ENCODE results near the gene LETM1.

Gene LETM1

DNA sequence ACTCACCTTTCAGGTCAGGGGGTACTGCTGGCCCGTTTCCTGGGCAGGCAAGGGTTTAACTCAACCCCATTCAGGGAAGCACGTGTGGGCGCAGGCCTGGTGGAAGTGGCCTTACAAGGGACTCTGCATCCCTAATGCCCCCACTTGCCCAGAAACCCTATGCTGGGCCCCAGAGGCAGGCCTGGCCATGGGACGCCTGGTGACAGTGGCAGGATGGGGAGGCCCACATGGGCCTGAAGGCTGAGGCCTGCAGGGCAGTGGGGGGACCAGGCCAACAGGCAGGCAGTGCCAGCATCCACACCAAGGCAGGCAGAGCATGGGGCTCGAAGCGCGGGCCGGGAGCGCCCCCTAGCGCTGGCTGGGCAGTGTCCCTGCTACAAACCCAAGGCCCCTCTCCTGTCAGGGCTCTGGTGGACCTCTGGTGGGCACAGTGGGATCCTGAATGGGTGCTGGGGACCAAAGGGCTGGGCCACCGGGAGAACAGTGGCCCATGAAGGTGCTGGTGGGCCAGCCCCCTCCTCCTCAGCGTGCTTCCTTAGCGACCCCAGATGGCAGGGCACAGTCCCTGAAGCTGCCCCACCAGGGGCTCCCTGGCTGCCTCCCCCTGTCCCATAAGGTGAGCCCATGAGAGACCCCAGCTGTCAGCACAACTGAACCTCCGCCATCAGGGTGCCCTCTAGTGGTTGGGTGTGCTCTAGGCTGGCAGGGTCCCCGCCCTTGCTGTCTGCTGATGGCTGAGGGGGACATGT is 46.0 kb downstream of the LETM1 start:
- Histone ChIP-seq H3K9ac (ENCODE audit: low read depth, low read length) (peak overlapping the region; percentile 16), H3K27me3 (ENCODE audit: control insufficient read depth, insufficient read depth, low read length) (no peaks in the 10 kb centered on the region), H3K9me3 (ENCODE audit: control insufficient read depth, insufficient read depth, low read length) (no peaks in the 10 kb centered on the region), H3K4me3 (ENCODE audit: low read depth, low read length) (no peak overlapping the region), H3K36me3 (ENCODE audit: control insufficient read depth, insufficient read depth, low read length) (peaks cover 36% of the 10 kb centered on the region), H3K4me1 (ENCODE audit: control insufficient read depth, insufficient read depth, low read length) (no peaks in the 10 kb centered on the region)

GRCh38 chr4:1808851-1809753 is 46.9 kb downstream of the LETM1 start:
- peaks cover 36% of the 10 kb centered on the region for H3K36me3 ChIP-seq (ENCODE audit: control insufficient read depth, insufficient read depth, low read length)
- H3K9ac ChIP-seq (ENCODE audit: low read depth, low read length), result peak overlapping the region; percentile 16
- H3K4me3 ChIP-seq (ENCODE audit: low read depth, low read length), result no peak overlapping the region
- H3K9me3 ChIP-seq (ENCODE audit: control insufficient read depth, insufficient read depth, low read length), result no peaks in the 10 kb centered on the region
- no peaks in the 10 kb centered on the region for H3K27me3 ChIP-seq (ENCODE audit: control insufficient read depth, insufficient read depth, low read length)
- no peaks in the 10 kb centered on the region for H3K4me1 ChIP-seq (ENCODE audit: control insufficient read depth, insufficient read depth, low read length)

DNA sequence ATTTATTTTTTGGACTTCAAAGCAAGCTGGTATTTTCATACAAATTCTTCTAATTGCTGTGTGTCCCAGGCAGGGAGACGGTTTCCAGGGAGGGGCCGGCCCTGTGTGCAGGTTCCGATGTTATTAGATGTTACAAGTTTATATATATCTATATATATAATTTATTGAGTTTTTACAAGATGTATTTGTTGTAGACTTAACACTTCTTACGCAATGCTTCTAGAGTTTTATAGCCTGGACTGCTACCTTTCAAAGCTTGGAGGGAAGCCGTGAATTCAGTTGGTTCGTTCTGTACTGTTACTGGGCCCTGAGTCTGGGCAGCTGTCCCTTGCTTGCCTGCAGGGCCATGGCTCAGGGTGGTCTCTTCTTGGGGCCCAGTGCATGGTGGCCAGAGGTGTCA is 47.6 kb downstream of the LETM1 start:
- no peak overlapping the region for H3K4me3 ChIP-seq (ENCODE audit: low read depth, low read length)
- H3K9ac ChIP-seq (ENCODE audit: low read depth, low read length), result no peak overlapping the region
- no peaks in the 10 kb centered on the region for H3K9me3 ChIP-seq (ENCODE audit: control insufficient read depth, insufficient read depth, low read length)
- H3K27me3 ChIP-seq (ENCODE audit: control insufficient read depth, insufficient read depth, low read length), result no peaks in the 10 kb centered on the region
- peaks cover 38% of the 10 kb centered on the region for H3K36me3 ChIP-seq (ENCODE audit: control insufficient read depth, insufficient read depth, low read length)
- H3K4me1 ChIP-seq (ENCODE audit: control insufficient read depth, insufficient read depth, low read length), result no peaks in the 10 kb centered on the region

- Histone ChIP-seq H3K9me3 (ENCODE audit: control insufficient read depth, insufficient read depth, low read length) (no peaks in the 10 kb centered on the region), H3K4me1 (ENCODE audit: control insufficient read depth, insufficient read depth, low read length) (no peaks in the 10 kb centered on the region), H3K27me3 (ENCODE audit: control insufficient read depth, insufficient read depth, low read length) (no peaks in the 10 kb centered on the region), H3K36me3 (ENCODE audit: control insufficient read depth, insufficient read depth, low read length) (peaks cover 46% of the 10 kb centered on the region), H3K4me3 (ENCODE audit: low read depth, low read length) (no peak overlapping the region), H3K9ac (ENCODE audit: low read depth, low read length) (no peak overlapping the region)
Measured at GRCh38 chr4:1807332-1807777, 48.6 kb downstream of the LETM1 start.

GRCh38 chr4:1806596-1807331 is 49.2 kb downstream of the LETM1 start:
- Histone ChIP-seq H3K27me3 (ENCODE audit: control insufficient read depth, insufficient read depth, low read length) (no peaks in the 10 kb centered on the region), H3K4me3 (ENCODE audit: low read depth, low read length) (no peak overlapping the region), H3K36me3 (ENCODE audit: control insufficient read depth, insufficient read depth, low read length) (peaks cover 52% of the 10 kb centered on the region), H3K9ac (ENCODE audit: low read depth, low read length) (no peak overlapping the region), H3K9me3 (ENCODE audit: control insufficient read depth, insufficient read depth, low read length) (no peaks in the 10 kb centered on the region), H3K4me1 (ENCODE audit: control insufficient read depth, insufficient read depth, low read length) (no peaks in the 10 kb centered on the region)

- Histone ChIP-seq H3K4me3 (ENCODE audit: low read depth, low read length) (no peak overlapping the region), H3K27me3 (ENCODE audit: control insufficient read depth, insufficient read depth, low read length) (no peaks in the 10 kb centered on the region), H3K9me3 (ENCODE audit: control insufficient read depth, insufficient read depth, low read length) (no peaks in the 10 kb centered on the region), H3K36me3 (ENCODE audit: control insufficient read depth, insufficient read depth, low read length) (peaks cover 55% of the 10 kb centered on the region), H3K9ac (ENCODE audit: low read depth, low read length) (no peak overlapping the region), H3K4me1 (ENCODE audit: control insufficient read depth, insufficient read depth, low read length) (no peaks in the 10 kb centered on the region)
Measured at GRCh38 chr4:1806223-1806564, 49.8 kb downstream of the LETM1 start.

DNA sequence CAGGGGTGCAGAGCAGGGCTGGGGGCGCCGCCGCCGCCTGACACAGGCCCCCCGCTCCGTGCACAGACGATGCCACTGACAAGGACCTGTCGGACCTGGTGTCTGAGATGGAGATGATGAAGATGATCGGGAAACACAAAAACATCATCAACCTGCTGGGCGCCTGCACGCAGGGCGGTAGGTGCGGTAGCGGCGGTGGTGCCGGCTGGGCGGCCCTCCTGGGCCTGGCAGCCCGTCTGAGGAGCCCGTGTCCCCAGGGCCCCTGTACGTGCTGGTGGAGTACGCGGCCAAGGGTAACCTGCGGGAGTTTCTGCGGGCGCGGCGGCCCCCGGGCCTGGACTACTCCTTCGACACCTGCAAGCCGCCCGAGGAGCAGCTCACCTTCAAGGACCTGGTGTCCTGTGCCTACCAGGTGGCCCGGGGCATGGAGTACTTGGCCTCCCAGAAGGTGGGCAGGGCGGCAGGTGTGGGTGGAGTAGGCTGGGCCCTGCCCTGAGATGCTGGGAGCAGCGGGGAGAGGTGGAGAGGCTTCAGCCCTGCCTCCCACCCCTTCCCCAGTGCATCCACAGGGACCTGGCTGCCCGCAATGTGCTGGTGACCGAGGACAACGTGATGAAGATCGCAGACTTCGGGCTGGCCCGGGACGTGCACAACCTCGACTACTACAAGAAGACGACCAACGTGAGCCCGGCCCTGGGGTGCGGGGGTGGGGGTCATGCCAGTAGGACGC is 50.3 kb downstream of the LETM1 start:
- Histone ChIP-seq H3K9me3 (ENCODE audit: control insufficient read depth, insufficient read depth, low read length) (no peaks in the 10 kb centered on the region), H3K9ac (ENCODE audit: low read depth, low read length) (no peak overlapping the region), H3K27me3 (ENCODE audit: control insufficient read depth, insufficient read depth, low read length) (no peaks in the 10 kb centered on the region), H3K36me3 (ENCODE audit: control insufficient read depth, insufficient read depth, low read length) (peaks cover 58% of the 10 kb centered on the region), H3K4me3 (ENCODE audit: low read depth, low read length) (no peak overlapping the region), H3K4me1 (ENCODE audit: control insufficient read depth, insufficient read depth, low read length) (no peaks in the 10 kb centered on the region)

DNA sequence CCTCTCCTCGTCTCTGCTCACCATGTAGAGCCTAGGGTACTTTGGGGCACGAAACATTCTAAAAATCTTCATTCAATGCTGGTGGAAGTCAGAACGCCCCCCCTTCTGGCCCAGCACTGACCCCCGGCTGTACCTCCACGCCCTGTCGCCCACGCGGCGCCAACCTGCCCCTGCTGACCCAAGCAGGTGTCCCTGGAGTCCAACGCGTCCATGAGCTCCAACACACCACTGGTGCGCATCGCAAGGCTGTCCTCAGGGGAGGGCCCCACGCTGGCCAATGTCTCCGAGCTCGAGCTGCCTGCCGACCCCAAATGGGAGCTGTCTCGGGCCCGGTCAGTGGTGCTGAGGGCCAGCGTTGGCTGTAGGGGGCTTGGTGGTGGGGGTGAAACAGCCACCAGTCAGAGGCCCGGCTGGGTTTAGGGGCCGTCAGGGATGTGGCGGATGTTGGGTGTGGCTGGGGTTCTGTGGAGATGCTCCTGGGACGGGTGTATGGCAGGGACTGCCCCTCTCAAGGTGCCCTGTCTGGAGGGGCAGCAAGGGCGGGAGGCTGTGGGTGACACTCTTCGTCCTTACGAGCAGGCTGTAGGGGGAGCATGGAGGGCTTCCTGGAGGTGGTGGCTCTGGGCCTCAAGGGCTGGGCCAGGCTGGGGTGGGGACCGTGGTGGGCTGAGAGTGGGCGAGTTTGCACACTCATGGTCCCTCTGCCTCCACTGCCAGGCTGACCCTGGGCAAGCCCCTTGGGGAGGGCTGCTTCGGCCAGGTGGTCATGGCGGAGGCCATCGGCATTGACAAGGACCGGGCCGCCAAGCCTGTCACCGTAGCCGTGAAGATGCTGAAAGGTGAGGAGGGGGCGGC is 51.1 kb downstream of the LETM1 start:
- H3K4me3 ChIP-seq (ENCODE audit: low read depth, low read length), result no peak overlapping the region
- H3K4me1 ChIP-seq (ENCODE audit: control insufficient read depth, insufficient read depth, low read length), result no peaks in the 10 kb centered on the region
- no peaks in the 10 kb centered on the region for H3K27me3 ChIP-seq (ENCODE audit: control insufficient read depth, insufficient read depth, low read length)
- no peaks in the 10 kb centered on the region for H3K9me3 ChIP-seq (ENCODE audit: control insufficient read depth, insufficient read depth, low read length)
- no peak overlapping the region for H3K9ac ChIP-seq (ENCODE audit: low read depth, low read length)
- peaks cover 59% of the 10 kb centered on the region for H3K36me3 ChIP-seq (ENCODE audit: control insufficient read depth, insufficient read depth, low read length)

DNA sequence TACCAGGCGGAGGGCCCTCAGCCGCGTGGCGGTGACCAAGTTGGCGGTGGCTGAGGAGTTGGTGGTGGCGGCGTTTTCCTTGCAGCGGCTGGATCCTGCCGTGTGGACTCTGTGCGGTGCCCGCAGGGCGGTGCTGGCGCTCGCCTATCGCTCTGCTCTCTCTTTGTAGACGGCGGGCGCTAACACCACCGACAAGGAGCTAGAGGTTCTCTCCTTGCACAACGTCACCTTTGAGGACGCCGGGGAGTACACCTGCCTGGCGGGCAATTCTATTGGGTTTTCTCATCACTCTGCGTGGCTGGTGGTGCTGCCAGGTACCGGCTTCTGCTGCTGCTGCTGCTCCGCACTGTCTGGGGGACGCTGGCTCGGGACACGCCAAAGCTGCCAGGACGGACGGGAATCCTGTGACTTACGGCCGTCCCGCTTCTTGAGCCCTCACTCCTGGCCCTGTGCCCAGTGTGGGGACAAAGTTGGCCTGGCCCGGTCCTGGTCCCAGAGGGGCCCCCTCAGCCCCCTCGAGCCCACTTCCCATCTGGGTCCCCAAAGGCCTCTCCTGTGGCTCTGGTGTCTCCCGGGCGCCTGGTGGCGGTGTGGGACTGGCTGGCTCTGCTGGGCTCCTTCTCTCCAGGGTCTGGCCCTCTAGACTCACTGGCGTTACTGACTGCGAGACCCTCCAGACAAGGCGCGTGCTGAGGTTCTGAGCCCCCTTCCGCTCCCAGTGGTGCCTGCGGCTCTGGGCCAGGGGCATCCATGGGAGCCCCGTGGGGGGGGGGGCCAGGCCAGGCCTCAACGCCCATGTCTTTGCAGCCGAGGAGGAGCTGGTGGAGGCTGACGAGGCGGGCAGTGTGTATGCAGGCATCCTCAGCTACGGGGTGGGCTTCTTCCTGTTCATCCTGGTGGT is 52.2 kb downstream of the LETM1 start:
- H3K4me1 ChIP-seq (ENCODE audit: control insufficient read depth, insufficient read depth, low read length), result no peaks in the 10 kb centered on the region
- no peak overlapping the region for H3K9ac ChIP-seq (ENCODE audit: low read depth, low read length)
- H3K4me3 ChIP-seq (ENCODE audit: low read depth, low read length), result no peak overlapping the region
- peaks cover 70% of the 10 kb centered on the region for H3K36me3 ChIP-seq (ENCODE audit: control insufficient read depth, insufficient read depth, low read length)
- H3K27me3 ChIP-seq (ENCODE audit: control insufficient read depth, insufficient read depth, low read length), result no peaks in the 10 kb centered on the region
- H3K9me3 ChIP-seq (ENCODE audit: control insufficient read depth, insufficient read depth, low read length), result no peaks in the 10 kb centered on the region
